GM19193 (cell line): ENCODE data around the gene TBC1D22A.

ENCODE experiments used
- POLR2A ChIP-seq: IDR thresholded peaks from 4 replicates; pipeline ENCODE4 v1.6.1; 2011; ENCODE audit not compliant: insufficient read depth, insufficient read length; ENCODE audit errors: extremely low read depth

TBC1D22A gene

GRCh38 chr22:46985507-46985882 is 223.0 kb downstream of the TBC1D22A start:
- no peak for TF ChIP-seq POLR2A

- no peak for TF ChIP-seq POLR2A
These were observed 224.3 kb downstream of the TBC1D22A start for GRCh38 chr22:46986788-46987187.

GRCh38 chr22:46990937-46991550 is 228.6 kb downstream of the TBC1D22A start:
- TF ChIP-seq POLR2A = no peak

- no peak for TF ChIP-seq POLR2A
These were observed 229.2 kb downstream of the TBC1D22A start for GRCh38 chr22:46991666-46992065.

GRCh38 chr22:46992121-46992731 is 229.8 kb downstream of the TBC1D22A start:
- TF ChIP-seq POLR2A = no peak

GRCh38 chr22:46993633-46994032 is 231.2 kb downstream of the TBC1D22A start:
- TF ChIP-seq POLR2A = no peak

- TF ChIP-seq POLR2A = no peak
These were observed 231.8 kb downstream of the TBC1D22A start for GRCh38 chr22:46994265-46994664.

GRCh38 chr22:46994983-46995382 is 232.5 kb downstream of the TBC1D22A start:
- no peak for TF ChIP-seq POLR2A

GRCh38 chr22:46995501-46996360 is 233.3 kb downstream of the TBC1D22A start:
- no peak for TF ChIP-seq POLR2A

- TF ChIP-seq POLR2A = no peak
These were observed 234.3 kb downstream of the TBC1D22A start for GRCh38 chr22:46996595-46997310.

GRCh38 chr22:46997311-46997970 is 235.0 kb downstream of the TBC1D22A start:
- no peak for TF ChIP-seq POLR2A

- no peak for TF ChIP-seq POLR2A
These were observed 235.9 kb downstream of the TBC1D22A start for GRCh38 chr22:46998331-46998730.

- TF ChIP-seq POLR2A = no peak
These were observed 237.8 kb downstream of the TBC1D22A start for GRCh38 chr22:47000256-47000655.

- TF ChIP-seq POLR2A = no peak
These were observed 238.4 kb downstream of the TBC1D22A start for GRCh38 chr22:47000888-47001287.

- TF ChIP-seq POLR2A = no peak
These were observed 238.8 kb downstream of the TBC1D22A start for GRCh38 chr22:47001288-47001687.

- TF ChIP-seq POLR2A = no peak
These were observed 240.2 kb downstream of the TBC1D22A start for GRCh38 chr22:47002692-47003091.
